HG02642 (cell line): Measurements from ENCODE around the gene PLEKHA1.

Experiments used
- ATAC-seq: cut with Tn5 transposase; IDR thresholded peaks from one replicate; pipeline ENCODE4 v1.9.1; 2021; ENCODE audit warnings: mild to moderate bottlenecking; ENCODE audit not compliant: unreplicated experiment, poor library complexity

The PLEKHA1 gene

DNA sequence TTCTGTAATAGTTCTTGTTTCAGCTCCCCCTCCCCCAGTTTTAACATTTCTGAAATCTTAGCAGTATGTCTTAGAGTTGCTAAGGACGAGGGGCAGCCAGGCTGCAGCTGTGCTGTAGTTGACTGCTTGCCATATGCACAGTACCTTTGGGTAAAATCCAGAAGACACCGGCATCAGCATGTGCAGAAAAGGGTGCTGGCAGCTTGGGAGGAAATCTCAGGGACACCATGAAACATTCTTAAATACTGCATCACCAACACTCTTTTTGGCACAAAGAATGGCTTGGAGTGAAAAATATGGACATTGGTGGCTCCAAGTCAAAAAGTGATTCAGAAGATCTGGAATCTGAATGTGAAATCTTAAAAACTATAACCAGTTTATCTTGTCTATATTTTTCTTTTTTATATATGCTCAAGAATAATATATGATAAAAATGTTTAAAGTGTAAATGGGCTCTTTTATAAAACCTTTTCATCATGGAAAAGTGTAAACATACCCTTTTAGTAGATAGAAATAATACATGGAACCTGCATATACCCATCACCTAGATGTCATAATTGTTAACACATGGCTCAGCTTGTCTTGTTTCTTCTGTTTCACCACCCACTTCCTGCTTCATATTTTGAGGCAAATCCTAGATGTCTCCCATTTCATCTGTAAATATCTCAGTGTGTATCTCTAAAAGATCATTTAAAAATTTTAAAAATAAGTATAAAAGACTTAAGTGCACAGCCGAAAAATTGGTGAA lies 45.5 kb downstream of the PLEKHA1 start:
- ATAC-seq: no peak

- ATAC-seq: no peak
Observed at GRCh38 chr10:122420624-122421007, 46.1 kb downstream of the PLEKHA1 start.

DNA sequence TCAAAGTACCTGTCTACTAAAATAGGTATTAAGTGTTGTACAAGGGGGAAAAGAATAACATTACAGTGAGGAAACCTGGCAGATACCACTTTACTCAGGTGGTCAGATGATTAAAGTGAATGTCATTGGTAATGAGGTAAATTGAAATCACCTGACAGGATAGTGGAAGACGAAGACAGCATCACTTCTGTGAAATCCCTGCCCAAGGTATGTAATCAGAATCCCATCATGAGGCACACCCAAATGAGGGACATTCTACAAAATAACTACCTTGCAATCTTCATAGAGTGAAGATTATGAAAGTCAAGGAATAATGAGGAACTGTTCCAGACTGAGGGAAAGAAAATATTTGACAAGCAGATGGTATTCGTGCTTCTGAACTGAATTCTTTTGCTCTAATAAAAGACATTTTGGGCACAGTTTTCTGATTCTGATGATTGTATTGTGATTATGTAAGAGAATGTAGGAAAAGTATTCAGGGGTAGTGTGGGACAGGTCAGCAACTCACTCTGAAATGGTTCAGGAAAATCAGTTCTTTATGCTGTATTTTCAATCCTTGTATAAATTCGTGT lies 46.6 kb downstream of the PLEKHA1 start:
- no peak for ATAC-seq

DNA sequence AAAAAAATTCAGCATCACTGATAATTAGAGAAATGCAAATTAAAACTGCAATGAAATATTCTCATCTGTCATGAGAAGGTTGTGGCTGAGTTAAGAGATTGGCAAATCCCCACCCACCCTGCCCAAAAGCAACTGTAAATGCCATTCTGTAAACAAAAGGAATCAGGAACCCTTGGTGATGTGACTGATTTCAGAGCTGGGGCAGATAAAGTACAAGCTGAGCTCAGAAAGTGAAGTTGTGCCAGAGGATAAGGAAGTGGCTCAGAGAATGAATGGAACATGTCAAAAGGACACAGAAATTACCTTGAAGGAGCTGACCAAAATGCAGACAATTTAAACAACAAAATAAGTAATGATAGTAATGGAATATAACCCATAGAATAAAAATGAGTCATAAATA lies 47.2 kb downstream of the PLEKHA1 start:
- ATAC-seq: no peak

- no peak for ATAC-seq
Observed at GRCh38 chr10:122422266-122422989, 47.9 kb downstream of the PLEKHA1 start.

- no peak for ATAC-seq
Observed at GRCh38 chr10:122424059-122424458, 49.6 kb downstream of the PLEKHA1 start.

DNA sequence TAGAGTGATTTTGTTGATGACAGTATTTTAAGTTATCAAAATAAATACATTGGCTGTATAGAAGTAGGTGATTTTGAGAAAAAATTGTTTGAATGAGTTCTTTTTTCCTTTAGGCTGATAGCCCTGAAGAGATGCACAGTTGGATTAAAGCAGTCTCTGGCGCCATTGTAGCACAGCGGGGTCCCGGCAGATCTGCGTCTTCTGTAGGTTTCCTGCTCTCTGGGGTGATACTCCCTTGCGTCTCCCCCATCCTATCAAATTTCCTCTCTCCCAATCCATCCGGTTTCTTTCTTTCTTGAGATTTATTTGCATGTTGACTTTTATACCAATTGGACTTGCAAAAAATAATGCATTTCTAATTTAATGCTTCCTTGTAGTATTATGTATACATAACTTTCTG lies 52.3 kb downstream of the PLEKHA1 start:
- ATAC-seq: no peak

DNA sequence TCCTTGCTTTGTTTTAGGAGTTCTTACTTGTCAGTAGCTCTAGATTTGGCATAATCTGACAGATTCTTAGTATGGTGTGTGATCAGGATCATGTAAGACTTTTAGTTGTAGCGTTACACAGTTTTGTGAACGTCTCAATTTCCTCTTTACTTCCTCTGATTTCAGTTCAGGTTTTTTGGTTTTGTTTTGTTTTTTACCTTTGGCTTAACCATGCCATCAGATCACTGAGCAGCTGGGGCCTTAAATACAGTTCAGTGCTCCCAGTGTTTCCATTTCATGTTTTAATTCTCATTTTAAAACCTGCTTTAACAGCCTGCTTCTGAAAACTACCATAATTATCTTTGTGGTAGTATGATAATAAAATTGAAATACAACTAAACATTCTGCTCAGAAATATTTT lies 52.8 kb downstream of the PLEKHA1 start:
- ATAC-seq: no peak

DNA sequence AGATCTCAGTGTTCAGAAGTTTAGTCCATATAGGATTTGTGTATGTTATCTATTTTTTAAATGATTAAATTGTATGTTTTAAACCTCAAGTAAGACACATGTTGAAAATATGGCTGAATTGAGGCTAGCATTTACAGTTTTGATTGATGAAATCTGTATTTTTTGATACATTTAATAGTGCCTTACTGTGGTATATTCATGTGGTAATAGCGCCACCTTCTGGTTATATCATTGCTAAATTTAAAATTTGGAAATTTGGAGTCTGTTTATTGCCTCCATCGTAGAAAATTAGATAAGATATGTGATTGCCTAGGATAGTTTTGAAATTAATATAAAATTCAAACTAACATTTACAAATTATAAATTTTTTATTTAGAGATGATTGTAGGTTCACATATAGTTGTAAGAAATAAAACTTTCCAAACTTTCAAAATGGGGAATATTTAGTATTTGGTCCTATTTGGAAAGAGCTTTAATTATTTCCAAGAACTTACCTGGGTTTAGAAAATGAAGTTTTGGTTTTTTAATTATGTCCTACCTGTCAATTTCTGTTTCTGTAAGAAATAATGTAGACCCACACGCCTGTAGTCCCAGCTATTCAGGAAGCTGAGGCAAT lies 60.8 kb downstream of the PLEKHA1 start:
- no peak for ATAC-seq

DNA sequence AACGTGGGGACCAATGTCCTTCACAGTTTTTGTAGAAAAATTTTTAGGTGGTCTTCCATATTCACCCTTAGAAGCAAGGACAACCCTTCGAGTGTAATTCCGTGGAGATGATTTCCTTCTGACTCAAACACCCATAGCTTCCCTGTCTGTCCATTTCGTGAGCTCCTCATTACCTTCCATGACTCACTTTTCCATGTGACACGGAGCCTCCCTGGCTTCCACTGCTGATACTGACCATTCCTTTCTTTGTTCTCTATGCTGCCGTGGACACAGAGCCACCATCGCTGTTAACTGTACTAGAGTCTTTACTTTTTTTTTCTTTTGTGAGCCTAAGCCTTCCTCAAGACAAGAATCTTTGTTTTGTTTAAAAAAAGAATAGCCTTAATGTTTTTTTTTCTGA lies 67.5 kb downstream of the PLEKHA1 start:
- no peak for ATAC-seq

- no peak for ATAC-seq
Observed at GRCh38 chr10:122445469-122445868, 71.0 kb downstream of the PLEKHA1 start.

DNA sequence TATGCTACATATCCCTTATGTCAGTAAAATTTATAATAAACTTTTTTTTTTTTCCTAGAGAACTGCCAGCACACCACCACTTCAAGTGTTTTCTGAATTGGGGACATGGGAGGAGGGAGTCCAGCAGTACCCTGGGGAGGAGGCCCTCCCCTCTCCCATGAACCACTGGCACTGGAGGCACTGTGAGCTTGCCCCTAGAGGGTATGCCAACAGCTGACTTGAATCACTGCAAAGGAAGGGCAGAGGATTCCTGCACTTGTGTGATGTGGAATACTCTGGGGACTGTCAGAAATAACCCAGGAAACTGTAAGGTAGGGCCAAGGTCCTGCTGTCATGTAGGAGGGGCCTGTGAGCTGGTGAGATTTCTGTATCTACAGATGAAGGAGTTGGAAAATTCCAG lies 71.4 kb downstream of the PLEKHA1 start:
- ATAC-seq: no peak

- ATAC-seq: no peak
Observed at GRCh38 chr10:122446668-122447423, 72.3 kb downstream of the PLEKHA1 start.

GRCh38 chr10:122448600-122448999 lies 74.1 kb downstream of the PLEKHA1 start:
- ATAC-seq: no peak

- no peak for ATAC-seq
Observed at GRCh38 chr10:122449153-122449552, 74.6 kb downstream of the PLEKHA1 start.

DNA sequence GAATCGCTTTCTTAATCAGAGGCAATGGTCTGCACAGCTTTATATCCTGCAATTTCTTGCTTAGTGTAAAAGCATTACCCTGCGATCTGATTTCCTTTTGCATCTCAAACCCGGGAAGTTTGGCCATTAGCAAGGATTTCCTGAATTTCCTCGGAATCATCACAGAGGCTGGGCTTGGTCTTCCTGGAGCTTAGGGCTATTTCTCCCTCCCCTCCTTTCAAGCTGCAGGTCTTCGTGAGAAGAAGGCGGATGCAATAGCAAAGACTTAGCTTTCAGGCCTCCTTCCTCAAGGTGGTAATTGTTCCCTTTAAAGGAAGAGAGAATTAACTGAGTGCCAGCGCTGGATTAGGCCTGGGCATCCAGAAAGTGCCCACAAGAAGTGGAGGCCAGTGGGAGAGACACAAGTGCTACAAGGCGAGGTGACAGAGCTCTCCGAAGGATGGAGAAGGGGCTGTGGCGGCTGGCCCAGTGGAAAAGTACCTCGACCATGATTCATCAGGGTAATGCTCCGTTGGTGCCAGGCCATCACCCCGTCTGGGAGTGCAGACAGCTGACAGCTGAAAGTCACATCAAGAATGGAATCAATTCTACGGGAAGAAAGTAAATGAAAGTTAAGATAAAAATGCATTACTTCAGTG lies 76.0 kb downstream of the PLEKHA1 start:
- no peak for ATAC-seq

DNA sequence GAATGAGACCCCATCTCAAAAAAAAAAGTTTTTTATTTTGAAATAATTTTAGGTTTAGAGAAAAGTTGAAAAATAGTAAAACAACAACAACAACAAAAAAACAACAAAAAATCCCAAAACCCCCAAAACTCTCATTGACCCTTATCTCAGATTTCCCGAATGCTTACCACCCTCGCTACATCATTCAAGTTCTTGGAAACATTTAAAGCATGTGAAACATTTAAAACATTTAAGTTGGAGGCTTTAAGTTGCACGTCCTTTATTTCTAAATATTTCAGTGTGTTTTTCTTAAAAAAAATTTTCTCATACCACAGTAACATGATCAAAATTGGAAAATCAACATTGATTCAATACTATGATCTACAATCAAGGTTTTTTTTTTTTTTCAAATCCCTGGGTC lies 79.6 kb downstream of the PLEKHA1 start:
- ATAC-seq: no peak

DNA sequence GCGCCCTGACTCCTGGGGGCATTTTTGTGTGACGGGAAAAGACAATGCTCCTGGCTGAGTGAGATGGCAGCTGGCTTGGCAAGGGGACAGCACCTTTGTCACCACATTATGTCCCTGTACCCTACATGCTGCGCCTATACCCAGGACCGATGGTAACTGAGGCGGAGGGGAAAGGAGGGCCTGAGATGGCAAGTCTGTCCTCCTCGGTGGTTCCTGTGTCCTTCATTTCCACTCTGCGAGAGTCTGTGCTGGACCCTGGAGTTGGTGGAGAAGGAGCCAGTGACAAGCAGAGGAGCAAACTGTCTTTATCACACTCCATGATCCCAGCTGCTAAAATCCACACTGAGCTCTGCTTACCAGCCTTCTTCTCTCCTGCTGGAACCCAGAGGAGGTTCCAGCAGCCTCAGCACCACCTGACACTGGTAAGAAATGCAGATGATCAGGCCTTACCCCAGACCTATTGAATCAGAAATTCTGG lies 80.1 kb downstream of the PLEKHA1 start, which contains the start of gene ARMS2:
Gene ARMS2 (plus strand): TSS at position 51 of the 478 bp plus-strand sequence. CDS start 75 bp downstream, at position 126.
- no peak for ATAC-seq

- ATAC-seq: no peak
Observed at GRCh38 chr10:122455376-122456079, 81.0 kb downstream of the PLEKHA1 start.
